ENCODE measurements around the gene INPP5A.
"Not testable (repeated sequence)": the region's sequence is repeated elsewhere in the genome, so short reads cannot be mapped to it uniquely, and the experiment has no call there.

INPP5A gene

DNA sequence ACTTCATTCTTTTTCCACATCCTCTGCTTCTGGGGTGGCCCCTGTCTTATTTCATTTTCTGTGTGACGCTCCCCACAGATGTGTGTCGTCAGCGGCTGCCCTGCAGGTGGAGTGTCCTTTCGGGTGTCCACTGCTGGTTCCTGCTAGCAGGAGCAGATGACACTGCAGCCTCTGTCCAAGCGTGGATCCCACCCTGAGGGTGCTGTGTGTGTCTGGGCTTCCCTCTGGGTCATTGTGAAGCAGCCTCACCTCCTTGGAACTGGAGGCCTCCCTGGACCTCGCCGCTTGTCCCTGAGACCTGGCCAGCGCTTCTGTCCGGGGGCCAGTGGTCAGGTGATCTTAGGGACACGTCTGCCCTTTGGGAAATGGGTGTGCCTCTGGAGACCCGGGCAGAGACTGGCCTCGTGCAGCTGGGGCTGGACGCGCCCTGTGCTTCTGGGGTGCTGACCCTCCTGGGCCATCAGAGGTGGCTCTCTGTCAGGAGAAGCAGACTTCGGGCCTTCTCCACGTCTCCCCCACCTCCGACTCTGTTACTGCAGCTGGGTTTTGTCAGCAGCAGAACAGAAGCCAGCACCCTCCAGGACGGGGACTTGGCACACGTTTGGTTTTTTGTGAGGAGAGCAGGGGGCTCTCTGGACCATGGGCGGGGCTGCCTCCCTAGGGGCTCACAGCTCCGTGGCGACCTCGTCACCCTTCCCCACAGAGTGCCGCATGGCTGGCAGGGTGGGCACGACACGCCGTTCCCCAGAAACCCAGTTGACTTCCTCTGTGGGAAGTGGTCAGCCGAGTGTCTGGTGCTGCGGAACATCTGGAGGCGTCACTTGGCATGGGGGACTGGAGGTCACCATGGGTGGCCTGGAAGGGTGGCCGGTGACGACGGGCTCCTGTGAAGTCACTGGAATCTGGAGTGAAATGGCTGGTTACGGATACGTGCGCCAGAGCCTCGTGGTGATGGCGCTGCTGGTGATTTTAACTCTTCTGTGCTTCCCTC, 48.4 kb downstream of the INPP5A start:
- no peak for DNase-seq

DNA sequence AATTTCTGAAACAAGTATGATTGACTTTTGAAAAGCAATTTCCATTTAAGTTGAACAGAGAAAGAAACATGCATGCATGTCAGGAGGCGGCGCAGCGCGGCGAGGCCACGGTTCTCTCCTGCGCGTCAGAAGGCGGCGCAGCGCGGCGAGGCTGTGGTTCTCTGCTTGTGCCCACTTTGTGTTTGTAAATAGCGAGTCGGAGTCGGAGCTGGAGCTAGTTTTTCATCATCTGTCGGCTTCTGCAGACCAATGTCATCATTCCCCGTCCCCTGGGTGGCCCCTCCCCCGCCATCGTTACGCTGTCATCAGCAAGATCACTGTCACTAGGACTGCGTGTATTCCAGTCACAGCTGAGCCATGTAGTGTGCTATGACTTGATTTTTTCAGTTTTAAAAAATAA, 49.2 kb downstream of the INPP5A start:
- DNase-seq: no peak

DNA sequence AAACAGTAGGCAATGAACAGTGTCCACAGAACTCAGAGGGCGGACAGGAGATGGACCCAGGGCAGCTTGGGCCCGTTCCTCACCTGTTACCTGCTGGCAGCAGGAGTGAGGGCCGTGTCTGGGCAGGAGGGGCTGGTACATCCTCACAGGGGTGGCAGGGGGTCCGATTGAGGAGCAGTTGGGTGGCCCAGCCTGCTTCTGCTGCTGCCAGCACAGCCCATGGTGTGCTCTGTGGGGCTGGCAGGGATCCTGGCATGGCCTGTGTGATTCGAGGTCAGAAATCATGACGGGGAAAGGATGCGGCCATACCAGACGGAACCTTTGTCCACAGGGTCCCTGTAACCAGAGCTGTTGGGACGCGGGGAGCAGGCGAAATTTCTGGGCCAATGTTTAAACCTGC, 49.6 kb downstream of the INPP5A start:
- DNase-seq: no peak

DNA sequence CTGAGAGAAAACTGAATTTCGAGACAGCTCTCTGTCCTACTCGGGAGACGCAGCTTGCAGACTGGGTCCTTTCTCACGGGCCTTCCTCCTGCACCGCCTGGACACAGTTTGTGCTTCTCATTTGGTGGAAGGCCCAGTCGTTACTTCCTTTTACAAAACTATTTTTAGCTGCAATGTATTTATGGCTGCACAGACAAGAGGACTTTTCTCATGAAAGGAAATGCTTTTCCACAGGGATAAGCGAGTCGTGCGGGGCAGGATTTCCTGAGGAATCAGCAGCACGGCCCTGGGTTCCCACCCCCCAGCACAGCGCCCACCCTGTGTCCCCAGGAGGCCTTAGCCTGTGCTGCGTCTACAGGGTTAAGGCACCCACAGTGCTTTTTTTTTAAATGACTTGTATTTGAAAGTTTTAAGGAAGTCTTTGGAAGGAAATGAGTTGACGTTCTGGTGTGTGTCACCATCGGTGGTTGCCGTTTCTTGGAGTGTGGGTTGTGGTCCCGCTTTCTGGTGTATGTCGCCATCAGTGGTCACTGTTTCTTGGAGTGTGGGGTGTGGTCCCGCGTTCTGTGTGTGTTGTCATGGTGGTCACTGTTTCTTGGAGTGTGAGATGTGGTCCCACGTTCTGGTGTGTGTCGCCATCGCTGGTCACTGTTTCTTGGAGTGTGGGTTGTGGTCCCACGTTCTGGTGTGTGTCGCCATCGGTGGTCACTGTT, 50.9 kb downstream of the INPP5A start:
- DNase-seq: no peak

DNA sequence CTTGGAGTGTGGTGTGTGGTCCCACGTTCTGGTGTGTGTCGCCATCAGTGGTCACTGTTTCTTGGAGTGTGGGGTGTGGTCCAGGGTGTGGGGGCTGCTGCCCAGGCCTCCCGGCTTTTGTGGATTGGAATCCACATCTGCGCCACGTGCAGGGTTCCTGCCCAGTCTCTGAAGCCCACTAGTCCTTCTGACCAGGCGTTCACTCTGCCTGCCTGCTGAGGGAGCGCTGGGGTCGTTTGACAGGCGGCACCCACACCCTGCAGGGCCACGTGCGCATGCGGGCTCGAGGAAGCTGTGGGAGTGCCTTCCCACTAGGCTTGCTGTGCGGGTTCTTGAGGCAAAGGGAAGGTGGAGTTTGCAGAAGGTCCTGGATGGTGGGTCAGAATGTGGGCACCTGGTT, 51.4 kb downstream of the INPP5A start:
- DNase-seq: no peak

DNA sequence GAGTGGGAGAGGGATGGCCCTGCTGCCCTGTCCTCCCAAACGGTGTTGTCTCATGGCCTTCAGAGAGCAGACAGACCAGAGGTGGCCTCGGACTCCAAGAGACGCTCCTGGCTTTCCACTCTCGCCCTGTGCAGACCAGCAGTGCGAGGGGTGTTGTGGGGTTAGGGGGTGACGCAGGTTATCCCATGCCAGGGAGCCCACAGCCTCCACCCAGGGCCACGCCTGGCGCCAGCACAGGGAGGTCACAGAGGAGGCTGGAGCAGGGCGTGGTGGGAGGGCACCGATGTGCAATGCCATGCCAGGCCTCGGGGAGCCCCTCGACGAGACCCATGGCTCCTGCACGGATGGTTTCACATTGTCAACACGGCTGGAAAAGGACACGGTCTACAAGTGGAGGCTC, 52.1 kb downstream of the INPP5A start:
- no peak for DNase-seq

DNA sequence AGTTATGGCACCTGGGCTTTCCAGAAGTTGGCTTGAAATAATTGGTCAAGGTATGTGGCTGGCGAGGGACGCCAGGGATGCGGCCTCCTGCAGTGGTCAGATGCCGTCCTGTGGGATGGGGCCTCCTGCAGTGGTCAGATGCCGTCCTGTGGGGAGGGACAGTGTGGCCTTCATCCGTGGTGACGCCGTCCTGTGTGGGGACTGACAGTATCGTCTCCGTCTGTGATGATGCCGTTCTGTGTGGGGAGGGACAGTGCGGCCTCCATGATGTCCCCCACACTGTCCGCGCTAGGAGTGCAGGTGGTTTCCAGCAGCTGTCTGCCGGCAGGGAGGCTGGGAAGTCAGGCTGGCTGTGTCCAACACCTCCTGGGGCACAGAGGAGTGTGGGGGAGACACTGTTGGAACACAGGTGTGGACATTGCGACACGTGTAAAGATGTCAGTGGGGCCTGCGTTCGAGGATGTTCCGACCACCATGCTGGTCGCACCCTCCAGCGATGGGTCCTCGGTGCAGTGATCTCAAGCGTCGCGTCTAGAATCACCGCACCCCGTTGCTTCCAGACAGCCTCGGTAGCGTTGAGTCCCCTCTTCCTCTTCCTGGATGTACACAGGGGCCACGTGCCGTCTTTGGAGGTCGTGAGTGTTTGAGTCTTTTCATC, 52.6 kb downstream of the INPP5A start:
- DNase-seq: no peak

DNA sequence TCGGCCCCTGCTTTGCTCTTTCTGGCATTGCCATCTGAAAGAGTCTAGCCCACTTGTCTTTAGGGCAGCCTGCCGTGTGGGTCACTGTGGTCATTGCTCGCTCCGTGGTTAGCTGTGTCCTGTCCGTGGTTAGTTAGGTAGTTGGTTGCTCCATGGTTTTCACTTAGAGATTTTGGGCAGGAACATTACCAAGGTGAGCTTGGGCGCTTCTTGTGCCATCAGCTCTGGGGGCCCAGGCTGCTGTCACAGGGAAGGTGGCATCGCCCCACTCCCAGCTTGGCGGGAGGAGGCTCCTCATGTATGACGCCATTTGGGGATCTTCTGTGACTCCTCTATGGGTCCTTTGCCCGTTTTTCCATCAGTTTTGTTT, 53.1 kb downstream of the INPP5A start:
- no peak for DNase-seq

DNA sequence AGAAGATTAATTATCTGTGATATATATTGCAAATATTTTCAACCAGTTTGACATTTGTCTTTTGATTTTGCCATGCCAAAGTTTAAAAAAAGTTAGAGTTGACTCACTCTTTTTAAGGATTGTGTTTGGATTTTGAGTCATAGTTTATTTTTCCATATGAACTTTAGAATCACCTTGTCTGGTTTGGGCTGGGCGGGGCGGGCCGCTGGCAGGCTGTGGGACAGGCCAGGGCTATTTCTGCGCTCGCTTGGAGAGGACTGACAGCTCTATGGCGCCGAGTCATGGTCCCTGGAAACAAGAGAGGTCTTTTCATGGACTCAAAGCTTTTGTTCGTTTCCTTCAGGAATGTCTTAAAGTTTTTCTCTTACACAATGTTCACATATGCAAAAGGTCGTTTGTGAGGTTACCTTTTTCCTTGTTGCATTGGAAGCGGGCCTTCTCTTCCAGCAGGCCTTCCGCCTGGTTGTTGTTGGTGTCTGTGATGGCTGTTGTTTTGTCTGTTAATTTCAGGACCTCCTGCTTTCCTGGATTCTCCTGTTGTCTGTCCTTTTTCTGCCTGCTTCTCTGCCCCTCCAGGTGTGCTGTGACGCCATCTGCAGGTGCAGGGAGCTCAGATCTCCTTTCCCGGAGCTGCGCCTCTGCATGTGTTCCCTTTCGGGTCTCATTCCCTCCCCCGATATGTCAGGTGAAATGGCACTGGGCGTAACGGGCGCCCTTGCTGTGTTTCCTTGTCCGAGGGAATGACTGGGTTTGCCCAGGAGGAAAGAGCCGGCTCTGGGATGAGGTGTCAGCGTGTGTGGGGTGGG, 53.8 kb downstream of the INPP5A start:
- DNase-seq: no peak

DNA sequence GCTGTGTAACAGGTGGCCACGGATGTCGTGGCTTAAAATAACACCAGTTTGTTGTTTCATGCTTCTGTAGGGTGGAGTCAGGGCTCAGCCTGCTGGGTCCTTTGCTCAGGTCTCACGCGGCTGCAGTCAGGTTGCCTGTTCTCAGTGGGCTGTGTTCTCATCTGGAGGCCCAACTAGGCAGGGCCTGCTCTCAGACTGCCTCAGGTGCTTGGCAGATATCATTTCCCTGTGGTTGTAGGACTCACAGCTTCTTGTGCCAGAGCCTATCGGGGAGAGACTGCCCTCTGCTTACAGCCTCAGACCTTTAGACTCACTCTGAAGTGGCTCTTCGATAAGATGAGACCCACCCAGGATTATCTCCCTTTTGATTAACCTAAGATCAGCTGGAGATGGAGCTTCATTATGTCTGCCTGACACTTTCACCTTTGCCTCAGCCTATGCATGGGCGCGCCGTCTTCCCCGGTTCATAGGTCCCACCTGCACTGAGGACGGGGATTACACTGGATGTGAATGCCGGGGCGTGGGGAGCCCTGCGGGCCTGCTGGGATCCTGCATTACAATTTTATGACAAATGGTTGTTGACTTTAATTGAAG, 55.3 kb downstream of the INPP5A start:
- DNase-seq: no peak

DNA sequence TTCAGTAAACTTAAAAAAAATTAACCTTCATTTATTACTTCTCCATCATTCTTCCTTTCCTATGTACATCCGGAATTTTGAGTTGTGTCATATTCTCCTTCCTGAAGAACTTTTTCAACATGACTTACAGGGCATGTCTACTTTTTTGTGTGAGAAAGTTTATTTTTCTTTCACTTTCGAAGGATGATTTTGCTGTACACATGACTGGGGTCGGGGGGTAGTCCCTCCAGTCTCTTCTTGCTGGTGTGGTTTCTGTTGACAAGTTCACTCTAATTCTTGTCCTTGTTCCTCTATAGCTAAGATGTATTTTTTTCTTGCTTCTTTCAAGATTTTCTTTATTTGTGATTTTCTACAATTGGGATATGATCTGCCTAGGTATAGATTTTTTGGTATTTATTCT, 55.8 kb downstream of the INPP5A start:
- DNase-seq: no peak

DNA sequence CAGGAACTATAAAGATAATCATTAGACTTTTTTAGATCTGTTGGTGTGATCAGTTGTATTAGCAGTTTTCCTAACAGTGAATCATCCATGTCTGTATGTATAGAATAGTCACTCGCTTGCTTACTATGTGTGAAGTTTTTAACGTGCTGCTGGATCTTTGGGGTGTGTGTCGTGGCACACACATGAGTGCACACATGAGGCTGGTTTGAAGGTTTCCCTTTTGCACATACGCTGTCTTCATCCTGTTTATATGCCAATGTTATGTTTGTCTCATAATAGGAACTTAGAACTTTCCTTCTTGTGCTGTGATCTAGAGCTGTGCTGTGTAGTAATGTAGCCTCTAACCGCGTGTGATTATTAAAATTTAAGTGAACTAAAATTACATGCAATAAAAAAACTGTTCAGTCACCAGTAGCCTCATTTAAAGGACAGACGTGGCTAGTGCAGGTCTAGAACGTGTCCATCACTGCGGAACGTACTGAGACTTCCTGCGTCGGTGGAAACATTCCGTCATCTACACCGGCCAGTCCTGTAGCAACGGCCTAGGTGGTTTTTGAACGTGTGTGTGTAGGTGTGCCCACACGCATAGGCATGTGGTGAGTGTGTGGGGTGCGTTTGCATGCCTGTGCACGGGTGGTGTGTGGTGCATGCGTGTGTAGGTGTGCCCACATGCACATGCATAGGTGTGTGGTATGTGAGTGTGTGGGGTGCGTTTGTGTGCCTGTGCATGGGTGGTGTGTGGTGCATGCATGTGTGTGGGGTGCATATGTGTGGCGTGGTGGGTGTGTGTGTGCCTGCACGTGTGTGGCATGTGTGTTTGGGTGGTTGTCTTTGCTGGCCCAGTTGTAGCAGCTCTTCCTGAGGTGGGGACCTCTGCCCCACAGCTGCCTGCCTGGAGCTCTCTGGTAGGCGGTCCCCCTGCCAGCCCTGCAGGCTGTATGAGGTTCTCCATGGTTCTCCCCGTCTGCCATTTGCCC, 56.6 kb downstream of the INPP5A start:
- DNase-seq: no peak

DNA sequence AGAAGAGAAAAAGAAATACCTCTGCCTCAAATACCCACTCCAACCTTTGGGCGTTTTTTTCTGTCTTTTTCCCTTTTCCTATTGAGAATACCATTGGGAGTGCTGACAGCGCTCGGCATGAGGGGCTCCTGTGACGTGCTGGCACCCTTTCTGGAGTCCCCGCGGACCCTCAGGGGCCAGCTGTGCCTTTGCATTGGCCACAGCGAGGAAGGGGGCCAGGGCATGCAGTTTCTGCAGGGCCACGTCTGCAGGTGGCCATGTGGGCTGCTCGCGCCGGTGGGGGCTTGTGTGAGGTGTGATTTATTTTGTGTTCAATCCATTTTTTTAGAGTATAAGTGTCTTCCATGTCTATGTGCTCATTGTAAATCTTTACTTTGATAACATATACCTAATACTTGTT, 57.4 kb downstream of the INPP5A start:
- no peak for DNase-seq

DNA sequence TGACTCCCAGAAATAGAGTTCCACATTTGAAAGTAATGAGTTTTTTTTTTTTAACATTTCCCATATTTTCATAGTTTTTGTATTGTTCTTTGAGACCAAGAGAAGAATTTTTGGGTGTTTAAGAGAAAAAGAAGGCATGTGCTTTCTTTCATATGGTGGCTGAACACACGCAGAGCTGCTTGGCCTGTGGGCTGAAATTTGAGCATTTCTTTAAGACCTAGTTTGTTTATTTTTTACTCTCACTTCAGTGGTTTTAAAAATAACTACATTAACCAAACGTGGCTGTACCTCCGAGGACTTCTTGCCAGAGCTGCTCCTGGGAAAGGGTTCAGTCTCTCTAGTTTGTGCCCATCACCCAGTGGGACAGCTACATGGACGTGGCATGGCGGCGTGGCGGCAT, 58.3 kb downstream of the INPP5A start:
- no peak for DNase-seq

DNA sequence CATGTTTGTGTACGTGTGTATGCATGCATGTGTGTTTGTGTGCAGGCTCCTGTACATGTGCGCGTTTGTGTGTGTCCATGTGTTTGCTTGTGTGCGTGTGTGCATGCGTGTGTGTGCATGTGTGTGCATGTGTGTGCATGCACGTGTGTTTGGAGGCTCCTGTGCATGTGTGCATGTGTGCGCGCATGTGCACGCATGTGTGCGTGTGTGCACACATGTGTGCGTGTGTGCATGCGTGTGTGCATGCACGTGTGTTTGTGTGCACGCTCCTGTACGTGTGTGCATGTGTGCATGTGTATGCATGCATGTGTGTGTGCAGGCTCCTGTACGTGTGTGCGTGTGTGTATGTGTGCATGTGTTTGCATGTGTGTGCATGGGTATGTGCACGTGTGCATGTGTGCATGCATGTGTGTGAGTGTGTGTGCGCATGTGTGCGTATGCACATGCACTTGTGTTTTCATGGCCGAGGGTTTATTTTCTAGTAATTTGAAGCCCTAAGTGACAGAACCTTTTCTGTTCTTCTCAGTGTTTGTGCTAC, 59.2 kb downstream of the INPP5A start:
- no peak for DNase-seq

DNA sequence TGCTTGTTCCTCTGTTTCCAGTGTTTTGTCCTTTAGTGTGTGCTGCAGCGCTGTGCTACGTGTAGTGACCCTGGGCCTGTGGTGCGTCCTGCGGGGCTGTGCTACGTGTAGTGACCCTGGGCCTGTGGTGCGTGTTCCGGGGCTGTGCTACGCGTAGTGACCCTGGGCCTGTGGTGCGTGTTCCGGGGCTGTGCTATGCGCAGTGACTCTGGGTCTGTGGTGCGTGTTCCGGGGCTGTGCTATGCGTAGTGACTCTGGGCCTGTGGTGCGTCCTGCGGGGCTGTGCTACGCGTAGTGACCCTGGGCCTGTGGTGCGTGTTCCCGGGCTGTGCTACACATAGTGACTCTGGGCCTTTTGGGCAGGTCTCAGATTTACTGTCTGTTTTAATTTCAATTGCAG, 60.1 kb downstream of the INPP5A start:
- no peak for DNase-seq

DNA sequence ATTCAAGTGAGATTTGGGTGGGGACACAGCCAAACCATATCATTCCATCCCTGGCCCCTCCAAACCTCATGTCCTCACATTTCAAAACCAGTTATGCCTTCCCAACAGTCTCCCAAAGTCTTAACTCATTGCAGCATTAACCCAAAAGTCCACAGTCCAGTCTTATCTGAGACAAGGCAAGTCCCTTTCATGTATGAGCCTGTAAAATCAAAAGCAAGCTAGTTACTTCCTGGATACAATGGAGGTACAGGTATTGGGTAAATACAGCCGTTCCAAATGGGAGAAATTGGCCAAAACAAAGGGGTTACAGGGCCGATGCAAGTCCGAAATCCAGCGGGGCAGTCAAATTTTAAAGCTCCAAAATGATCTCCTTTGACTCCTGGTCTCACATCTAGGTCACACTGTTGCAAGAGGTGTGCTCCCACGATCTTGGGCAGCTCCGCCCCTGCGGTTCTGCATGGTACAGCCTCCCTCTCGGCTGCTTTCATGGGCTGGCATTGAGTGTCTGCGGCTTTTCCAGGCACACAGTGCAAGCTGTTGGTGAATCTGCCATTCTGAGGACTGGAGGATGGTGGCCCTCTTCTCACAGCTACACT, 61.5 kb downstream of the INPP5A start:
- DNase-seq: not testable (repeated sequence)

DNA sequence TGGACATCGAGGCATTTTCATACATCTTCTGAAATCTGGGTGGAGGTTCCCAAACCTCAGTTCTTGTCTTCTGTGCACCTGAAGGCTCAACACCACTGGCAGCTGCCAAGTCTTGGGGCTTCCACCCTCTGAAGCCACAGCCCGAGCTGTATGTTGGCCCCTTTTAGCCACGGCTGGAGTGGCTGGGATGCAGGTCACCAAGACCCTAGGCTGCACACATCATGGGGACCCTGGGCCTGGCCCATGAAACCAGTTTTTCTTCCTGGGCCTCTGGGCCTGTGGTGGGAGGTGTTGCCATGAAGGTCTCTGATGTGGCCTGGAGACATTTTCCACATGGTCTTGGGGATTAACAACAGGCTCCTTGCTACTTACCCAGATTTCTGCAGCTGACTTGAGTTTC, 62.1 kb downstream of the INPP5A start:
- no peak for DNase-seq

DNA sequence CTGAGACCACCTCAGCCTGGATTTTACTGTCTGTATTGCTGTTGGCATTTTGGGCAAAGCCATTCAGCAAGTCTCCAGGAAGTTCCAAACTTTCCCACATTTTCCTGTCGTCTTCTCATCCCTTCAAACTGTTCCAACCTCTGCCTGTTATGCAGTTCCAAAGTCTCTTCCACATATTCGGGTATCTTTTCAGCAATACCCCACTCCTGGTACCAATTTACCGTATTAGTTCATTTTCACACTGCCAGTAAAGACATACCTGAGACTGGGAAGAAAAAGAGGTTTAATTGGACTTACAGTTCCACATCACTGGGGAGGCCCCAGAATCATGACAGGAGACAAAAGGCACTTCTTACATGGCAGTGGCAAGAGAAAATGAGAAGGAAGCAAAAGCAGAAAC, 62.8 kb downstream of the INPP5A start:
- no peak for DNase-seq

DNA sequence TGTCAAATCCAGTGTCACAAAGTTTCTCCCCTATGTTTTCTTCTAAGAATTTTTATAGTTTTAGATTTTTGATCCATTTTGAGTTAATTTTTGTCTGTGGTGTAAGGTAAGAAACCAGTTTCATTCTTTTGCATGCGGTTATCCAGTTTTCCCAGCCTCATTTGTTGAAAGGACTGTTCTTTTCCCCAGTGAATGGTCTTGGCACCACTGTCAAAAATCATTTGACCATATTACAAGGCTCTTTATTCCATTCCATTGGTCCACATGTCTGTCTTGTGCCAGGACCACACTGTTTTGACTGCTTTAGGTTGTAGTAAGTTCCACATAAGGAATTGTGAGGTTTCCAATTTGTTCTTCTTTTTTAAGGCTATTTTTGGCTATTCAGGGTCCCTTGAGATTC, 64.0 kb downstream of the INPP5A start:
- DNase-seq: no peak

DNA sequence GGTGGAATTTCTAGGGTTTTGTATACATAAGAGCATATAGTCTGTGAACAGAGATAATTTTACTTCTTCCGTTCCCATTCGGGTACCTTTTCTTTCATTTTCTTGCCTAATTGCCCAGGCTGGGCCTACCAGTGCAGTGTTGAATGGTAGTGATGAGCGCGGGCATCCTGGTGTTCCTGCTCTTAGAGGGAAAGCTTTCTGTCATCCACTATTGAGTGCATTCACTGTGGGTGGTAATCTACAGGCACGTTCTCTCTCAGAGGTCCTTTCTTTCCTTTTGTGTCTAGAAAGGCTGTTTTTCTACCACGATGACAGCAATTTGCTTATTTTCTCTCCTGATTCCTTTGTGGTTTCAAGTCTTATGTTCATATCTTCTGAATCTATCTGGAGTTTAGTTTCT, 65.0 kb downstream of the INPP5A start:
- no peak for DNase-seq
